Fibroblast of skin of scalp (primary cell): ENCODE data around the gene TBC1D16.

ENCODE experiments used
- DNase-seq: peaks from one replicate; pipeline ENCODE4 v3.0.0-alpha.2; 2013

Gene TBC1D16

DNA sequence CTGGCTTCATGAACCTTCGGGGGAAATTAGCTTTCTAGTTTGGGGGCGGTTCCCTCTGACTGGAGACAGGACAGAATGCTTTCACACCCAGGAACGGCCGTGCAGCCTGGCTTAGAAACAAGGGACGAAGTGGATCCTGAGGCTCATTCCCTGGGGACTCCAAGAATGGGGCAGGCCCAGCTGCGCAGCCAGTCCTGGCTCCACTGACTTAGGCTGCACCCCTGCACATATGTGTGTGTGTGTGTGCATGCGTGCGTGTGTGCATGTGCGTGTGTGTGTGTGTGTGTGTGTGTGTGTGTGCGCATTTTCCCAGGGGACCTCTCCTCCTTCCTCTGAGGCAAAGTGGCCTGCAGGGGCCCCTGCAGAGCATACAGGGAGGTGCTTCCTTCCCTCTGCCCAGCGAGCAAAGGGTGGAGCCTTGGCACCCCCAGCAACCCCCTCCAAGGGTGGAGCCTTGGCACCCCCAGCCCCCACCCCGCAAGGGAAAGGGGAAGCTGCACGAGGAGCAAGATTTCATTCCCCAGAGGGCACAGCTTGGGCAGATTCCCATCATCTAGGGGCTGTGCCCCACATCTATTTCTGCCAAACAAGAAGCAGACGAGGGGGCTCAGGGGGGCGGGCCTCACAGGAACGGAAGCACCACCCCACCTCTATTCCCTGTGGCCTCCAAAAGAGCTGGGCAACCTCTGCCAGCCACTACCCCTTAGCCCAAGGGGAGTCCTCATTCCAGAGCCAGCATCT is 98.9 kb downstream of the TBC1D16 start:
- DNase-seq = peak; percentile 58

DNA sequence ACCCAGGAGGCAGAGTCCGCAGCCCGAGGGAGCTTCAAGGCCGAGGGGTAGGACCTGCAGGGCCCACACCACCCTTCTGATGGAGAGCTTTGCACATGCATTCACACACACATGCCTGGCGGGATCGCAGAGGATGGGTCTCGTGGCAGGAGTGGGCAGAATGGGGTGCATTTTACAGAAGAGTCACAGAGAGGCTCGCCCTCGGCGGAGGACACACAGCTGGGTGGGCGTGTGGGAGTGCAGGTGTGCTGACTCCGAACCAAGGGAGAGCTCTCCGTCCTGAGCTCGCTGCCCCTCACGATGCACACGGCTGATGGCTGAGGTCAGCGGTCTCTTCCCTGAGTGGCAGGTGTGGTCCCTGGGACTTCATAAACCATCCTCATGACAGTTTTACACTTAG is 99.6 kb downstream of the TBC1D16 start:
- no peak for DNase-seq

DNA sequence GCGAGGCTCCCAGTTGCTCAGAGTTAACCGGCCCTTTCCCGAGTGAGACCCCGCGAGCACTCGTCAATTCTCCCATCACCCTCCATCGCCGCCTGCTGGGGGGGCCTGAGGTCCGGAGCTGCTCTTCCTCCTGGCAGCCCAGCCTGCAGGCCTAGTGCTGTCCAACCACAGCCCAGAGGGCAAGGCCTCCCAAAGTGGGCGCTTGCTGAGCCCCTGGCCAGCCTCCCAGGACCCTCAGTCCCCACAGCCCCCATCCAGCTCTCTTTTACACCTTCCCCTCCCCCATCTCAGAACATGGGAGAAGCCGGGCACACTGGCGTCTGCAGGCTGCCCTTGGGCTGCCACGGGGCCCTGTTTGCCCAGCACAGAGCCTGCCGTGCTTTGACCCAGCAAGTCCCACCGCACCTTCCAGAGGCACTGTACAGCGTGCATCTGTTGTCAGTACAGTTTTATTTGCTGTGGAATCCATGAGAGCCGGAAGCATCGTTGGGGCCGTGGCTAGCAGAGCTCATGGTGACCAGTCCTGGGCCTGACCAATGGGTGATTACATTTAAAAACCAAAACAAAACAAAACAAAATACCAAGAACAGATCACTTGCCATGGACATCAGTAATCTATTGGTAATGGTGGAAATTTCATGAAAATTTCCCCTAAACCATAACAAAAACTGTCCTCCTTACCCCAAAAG is 100.3 kb downstream of the TBC1D16 start:
- no peak for DNase-seq

DNA sequence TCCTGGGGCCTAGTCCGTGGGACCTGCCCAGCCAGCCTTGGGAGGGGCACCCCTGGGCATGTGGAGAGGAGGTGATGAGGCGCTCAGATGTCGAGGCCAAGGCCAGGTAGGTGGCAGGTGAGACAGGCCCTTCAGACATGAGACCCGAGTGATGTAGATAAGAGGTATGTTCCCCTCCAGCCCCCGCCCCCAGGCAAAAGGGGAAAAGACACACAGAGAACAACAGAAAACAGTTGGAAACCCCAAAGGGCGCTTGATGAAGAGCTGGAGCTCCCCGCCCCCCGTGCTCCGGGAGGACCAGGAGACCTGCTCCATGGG is 101.1 kb downstream of the TBC1D16 start:
- DNase-seq = no peak

DNA sequence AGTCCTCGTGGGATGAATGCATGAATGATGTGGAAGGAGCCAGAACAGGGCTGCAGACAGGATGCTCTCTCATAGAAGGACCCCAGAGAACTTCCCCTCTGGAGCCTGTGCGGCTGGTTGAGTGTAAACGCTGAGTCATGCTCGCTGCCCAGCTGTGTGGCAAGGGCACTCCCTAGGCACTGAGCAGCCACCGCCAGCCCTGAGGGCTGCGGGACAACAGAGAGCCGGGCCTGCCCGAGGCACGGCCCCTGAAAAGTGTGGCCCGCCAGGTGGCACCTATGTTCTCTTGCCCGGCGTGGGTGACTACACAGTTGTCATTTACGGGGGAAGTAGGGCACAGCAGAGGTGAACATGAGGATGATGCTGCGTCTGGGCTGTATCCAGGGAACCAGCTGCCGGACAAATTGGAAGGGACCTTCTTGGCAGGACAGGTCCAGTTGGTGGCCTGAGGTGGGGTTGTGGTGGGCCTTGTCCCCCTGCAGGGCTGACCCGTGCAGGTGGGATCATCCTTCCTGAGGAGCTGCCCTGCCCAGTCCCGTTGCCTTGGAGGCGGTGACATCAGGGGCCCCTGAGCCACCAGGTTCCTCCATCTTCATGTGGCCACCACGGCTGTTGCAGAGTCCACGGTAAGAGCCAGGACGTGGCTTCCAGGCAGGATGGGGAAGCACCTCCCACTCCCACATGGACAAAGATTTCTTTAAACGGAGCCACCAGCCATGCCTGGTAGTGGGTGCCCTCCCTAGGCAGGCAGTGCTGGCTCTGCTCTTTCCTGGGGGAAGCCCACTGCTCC is 101.6 kb downstream of the TBC1D16 start:
- peak; percentile 22 for DNase-seq

DNA sequence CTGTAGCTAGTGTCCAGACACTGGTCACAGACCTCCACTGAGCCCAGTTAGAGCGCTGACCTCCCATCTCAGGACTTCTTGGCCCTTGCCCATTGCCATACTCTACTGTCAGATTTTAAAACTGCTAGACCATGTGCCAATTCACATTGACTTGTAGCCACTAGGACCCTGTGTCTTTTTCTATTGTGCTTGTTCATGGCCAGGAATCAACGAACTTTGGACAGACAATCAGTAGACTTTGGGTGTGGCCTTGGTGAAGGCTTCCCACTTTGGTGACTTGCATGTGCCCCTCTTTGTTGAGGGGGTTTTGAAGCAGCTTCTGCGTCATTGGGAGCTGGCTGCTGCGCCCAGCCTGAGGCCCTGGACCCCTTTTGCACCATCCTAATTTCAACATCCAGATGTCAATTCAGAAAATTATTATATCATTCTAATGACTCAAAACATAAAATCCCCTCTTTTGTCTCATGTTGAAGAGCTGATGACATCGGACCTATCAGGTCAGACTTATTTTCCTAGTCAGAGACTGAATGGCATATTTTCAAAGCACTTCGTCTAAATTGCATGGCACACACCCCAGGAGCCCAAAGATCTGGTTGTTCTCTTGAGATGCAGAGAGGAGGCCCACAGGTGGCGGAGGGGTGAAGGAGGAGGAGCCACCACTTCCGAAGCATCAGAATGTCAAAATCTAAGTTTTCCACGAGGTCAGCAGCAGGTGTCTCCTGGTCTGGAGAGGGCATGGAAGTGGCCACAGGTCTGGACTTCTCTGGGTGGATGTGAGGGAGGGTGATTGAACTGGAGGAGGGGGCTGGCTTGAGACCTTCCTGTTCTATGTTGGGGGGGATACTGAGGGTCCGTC is 103.0 kb downstream of the TBC1D16 start:
- DNase-seq = no peak

DNA sequence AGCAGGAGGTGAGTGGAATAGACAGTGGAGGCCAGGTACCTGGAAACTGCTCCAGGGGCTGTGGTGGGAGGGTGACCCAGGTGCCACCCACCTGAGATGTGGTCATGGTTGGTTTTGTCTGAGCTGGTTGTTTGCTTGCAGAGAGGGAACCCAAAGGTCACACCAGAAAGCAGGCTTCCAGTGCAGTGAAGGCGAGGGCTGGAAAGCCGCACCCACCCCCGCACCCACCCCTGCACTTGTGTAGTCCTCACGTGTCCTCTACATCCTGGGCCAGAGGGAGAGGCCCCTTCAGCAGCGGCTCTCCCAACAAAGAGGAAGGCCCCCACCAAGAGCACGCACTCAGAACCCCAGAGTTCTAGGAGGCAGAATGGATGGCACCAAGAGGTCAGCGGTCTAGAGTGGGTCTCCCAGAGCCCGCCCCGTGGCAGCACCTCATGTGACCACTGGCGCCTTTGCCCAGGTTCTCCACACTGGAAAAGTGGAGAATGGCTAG is 103.8 kb downstream of the TBC1D16 start:
- no peak for DNase-seq

DNA sequence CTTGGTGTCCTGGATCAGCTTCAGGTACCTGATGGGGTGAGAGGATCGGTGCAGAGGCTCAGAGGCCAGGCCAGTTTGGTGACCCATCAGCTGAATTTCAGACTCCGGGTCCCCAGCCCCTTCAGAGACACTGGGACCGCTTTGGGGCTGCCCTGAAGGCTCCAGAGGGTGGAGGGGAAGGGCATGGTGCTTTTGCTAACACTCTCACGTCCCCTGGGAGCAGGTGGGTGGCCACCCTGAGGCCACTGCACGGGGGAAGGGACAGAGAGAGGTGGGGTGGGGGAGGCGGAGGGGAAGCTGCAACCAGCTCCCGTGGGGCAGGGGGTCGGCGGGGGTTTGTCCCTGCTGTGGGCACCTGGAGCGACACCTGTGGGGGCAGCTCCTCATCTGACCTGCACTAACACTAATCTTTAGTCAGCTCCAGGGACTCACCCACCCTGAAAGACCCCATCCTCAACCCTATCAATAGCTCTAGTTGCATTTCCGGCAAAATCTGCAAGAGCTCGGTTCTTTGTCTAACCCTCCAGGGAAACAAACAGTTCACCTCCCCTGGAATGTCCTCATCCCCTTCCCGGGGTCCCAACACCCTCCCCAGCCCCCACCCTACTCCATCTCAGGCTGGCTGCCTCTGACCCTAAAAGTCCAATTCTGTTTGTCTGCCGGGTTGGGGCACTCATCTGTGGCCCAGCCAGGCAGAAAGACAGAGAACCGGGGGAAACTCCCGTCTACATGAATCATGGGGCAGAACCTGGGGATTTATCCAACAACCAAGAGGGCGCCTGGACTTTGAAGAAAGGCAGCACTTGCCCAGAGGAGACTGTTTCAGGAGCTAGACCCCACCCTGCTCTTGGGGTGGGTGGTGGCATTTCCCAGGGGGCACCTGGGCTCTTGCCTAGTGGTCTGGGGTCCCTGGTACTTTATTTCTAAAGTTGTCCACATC is 104.5 kb downstream of the TBC1D16 start:
- DNase-seq = no peak

DNA sequence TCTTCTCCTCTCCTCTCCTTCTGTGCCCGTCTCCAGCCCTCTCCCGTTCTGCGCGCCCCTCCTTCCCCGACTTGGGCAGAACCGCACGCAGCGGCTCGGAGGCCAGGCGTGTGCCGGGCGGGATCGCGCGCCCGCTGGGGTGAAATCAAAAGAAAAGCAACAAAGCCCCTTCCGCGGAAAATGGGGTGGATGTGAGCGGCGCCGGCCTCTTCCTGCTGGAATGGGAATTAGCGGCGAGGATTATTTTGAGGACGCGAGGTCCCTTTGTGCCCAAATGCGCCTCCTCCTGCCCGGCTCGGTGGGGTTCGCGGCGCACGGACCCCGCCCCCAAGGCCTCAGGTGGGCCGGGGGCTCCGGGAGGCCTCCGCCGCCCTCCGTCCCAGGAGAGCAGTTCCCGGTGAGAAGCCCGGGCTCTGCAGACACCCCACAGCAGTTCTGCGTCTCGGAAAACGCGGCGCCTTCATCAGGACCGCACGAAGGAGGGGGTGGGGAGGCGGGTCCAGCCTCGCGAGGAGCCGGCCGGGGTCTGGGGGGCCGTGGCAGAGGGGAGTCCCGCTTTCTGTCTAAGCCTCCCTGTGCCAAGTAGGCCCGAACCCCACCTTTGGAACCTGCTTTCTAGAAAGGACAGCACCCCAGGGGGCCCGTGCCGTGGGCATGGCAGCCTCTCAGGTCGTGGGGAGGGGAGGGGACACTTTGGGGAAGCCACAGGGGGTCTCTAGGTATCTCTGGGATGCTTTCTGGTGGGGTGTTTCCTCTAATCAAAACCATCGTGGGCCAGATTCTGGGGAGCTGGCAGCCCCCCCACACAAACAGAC is 105.4 kb downstream of the TBC1D16 start:
- DNase-seq = no peak

DNA sequence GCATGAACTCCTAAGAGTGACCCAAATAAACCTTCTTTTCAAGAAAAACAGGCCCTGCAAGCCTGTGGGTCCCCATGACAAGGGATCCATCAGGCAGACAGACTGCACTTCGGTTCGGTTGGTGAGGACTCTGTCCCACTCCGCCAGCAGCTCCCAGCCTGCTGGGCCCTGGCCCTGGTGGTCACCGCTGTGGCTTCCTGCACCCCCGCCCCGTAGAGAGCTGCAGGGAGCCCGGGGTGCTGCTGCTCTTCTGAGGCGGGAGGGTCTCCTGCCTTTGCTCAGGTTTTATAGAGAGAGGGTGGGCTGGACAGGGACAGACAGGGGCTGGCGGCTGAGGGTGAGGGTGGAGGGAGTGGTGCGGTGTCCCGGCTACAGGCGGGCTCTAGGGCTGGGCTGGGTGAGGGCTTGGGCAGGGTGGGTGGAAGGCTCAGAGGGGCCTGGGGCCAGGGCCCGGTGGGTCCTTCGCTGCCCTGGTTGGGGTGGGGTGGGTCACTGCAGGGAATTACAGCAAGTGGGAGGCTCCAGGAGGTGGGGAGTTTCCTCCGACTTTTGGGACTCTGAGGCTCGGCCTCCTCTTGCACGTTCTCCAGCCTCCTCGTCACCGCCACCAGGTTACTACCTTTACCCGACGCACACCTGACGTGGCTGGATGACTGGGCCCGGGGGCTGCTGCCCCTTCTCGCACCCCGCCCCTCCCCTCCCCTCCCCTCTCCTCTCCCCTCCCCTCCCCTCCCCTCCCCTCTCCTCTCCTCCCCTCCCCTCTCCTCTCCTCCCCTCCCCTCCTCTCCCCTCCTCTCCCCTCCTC is 106.2 kb downstream of the TBC1D16 start:
- DNase-seq = no peak

DNA sequence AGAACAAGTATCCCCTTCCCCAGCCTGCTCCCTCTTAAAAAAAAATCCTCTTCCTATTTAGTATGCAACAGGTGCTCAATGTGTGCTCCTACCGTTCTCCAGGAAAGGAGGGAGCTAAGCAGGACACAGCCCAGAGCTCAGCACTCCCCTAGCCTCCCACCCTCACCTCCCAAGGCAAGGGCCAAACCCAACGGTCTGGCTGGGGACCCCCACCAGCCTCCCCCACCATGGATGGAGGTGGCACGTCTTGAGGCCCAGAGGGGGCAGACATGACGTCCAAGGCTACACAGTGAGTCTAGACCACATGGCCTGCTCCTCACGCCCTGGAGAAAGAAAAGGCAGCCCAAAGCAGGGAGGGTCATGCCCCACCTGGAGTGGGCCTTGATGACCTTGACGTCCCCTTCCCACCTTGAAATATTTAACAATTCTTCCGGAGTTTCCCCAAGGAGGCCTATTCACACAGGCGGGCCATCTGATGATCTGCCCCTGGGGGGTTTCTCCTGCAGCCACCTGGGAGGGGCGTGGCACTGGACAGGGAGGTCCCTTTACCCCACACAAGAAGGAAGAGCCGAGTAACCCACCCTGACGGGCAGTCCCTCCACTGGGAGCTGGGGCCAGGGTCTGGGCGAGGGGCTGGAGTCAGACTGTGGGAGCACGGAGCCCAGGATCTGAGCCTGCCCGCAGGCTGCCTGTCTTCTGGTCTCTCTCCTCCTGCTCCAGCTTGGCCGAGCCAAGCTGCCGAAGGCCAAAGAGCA is 107.0 kb downstream of the TBC1D16 start:
- no peak for DNase-seq

DNA sequence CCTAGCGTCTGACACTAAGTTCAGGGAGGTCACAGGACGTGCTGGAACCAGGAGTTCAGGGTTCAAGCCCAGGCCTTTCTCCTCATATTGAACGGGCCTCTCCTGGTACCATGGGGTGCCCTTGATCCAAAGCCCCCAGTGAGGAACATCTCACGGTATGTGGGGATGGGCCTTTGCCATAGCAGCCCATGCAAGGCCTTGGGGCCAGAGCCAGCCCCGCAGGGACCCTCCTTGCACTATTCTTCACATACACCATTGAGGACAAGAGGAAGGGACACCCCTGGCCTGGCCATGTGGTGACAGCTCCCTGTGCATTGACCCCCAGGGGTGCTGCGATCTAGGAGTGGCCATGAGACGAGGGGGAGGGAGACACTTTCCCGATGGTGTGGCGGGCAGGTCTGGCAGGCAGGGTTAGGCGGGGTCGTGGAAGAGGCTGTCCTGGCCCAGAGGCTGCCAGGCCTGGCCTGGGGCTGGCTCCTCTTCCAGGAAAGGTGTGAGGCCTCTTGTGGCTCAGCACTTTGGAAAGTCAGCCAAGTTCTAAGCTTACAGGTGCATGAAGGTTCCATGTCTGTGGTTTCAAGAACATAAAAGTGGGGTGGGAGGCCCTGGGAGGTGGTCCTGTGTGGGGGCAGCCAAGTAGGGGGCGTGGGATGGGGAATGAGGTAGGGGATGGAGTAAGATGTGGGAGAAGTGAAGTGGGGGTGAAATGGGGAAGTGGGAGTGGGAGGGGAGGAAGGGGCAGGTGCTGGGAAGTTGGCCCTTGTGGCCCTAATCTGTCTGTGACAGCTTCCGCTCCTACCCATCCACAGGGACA is 107.8 kb downstream of the TBC1D16 start:
- DNase-seq = no peak

DNA sequence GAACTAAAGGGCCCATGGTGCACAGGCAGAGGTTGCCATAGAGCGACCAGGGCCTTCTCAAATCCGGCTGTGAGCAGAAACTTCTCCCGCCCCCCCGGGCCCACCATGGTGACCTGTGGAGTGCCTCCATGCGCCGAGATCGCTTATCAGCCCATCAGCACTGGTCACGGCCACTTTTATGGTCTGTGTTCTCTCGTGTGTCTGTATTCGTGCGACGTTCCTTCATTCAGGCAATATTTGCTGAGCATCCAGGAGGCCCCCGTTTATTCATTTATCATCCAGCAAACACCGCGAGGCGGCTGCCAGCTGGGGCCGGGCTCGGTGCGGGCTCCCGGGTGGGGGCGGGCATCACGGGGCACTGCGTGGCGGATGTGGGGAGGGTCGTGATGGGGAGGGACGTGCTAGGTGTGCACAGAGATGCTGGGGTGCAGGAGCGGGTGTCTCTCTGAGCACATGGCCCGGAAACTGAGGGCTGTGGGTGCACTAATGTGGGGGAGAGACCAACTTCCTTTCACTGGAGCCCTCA is 108.5 kb downstream of the TBC1D16 start:
- DNase-seq = no peak

DNA sequence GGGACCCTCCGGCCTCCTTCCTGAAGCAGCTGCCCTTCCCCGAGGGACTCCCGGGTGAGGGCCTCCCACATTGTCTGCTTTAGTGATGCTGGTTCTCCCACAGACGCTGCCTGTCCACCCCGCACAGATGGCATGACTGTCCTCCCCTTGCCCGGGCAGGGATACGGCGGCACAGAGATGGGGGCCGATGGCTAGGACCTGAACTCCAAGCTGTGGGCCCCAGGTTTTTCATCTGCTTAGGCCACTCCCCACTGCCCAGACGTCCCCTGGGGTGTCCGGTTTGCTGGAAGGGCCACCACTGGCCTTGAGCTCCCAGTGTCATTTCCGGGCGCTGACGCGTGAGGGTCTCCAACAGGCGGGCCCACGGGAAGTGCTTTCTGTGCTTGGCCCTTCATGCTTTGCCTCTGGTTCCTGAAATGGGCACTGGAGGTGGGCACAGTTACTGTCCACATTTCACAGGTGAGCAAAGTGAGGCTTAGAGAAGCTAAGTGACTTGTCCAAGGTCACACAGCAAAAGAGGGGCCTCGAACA is 109.0 kb downstream of the TBC1D16 start:
- DNase-seq = no peak

DNA sequence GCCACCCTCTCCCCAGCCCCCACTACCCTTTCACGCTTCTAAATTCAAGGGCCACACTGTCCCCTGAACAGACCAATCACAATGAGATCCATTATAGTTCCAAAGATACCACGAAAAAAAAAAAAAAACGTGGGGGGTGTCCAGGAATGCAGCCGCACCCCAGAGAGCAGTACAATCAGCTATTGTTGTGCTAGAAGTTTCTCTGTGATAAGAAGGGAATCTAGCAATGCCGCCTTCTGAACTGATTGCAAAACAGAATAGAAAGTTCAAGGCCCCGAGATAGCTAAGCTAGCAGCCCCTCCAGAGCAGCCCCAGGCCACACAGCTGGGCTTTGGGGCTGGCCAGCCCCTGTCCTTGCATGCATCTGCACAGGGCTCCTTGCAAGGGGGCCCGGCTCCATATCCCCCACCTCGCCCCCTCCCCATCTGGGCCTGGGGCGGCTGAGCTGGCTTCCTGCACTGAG is 109.5 kb downstream of the TBC1D16 start:
- no peak for DNase-seq

DNA sequence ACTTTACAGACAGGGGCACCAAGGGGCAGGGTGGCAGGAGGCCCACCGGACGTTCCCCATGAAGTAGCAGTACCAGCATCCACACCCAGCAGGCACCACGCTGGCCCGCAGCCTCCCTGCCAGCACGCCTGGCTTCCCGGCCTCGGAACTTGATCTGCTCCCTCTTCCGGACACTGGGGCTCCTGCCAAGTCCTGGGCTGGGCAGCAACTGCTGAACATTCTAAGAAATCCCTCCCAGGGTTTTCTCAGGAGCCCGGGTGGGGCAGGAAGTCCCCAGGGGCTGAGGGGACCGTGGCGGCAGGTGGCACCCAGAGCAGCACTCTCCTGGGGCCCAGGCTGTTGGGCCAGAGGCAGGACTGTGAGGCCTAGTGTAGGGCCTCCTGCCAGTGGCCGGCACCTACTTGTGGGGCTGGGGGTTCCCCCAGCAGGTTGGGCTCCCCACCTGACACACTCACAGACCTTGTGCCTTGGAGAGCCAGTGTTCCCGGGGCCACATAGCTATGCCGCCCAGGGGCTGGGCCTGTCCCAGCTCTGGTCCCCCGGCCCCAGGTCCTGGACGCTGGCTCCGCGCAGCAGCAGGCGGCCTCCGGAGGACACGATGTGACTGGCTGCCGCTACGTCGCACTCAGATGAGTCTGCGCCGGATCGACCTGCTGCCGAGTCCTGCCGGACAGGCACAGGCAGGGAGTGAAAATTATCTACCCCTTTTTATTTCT is 110.3 kb downstream of the TBC1D16 start:
- no peak for DNase-seq

DNA sequence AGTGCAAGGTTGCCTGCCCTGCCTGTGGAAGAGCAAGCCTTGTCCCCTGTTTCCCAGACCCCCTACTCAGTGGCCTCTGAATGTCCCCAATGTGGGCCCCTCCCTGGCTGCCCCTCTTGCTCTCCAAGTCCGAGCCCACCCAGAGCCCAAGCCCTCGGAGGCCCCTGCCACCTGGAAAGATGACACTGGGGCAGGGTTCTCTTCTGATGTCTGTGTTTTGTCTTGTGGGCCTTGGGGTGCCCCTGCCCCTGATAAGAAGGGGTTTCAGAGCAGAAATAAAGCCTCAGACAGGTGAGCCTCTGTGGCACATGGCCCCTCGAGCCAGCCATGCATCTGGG is 111.1 kb downstream of the TBC1D16 start:
- no peak for DNase-seq
